Chondrocyte (in vitro differentiated cells): ENCODE results near the gene LTBP1. TPM values are rescaled to one million over a fixed set of nuclear protein-coding genes. Genes with fewer than 3 reads are reported as not detected.

Experiments
- DNase-seq: peaks from one replicate; pipeline ENCODE4 v3.0.0; 2021; ENCODE audit warnings: mixed read lengths, low spot score
- H3K27ac Mint-ChIP-seq: one replicate; pipeline ENCODE4 v1.8.0; 2021; ENCODE audit warnings: mild to moderate bottlenecking, moderate library complexity, mixed read lengths; ENCODE audit not compliant: unreplicated experiment
- H3K27me3 Mint-ChIP-seq: 2 replicates; pipeline ENCODE4 v1.8.0; 2021; ENCODE audit warnings: low read depth, mixed read lengths
- H3K36me3 Mint-ChIP-seq: 2 replicates; pipeline ENCODE4 v1.8.0; 2021; ENCODE audit warnings: low read depth, mixed read lengths
- H3K4me1 Mint-ChIP-seq: 2 replicates; pipeline ENCODE4 v1.8.0; 2021; ENCODE audit warnings: low read depth, mild to moderate bottlenecking, mixed read lengths
- H3K4me3 Mint-ChIP-seq: one replicate; pipeline ENCODE4 v1.8.0; 2021; ENCODE audit warnings: mild to moderate bottlenecking, moderate library complexity, mixed read lengths; ENCODE audit not compliant: unreplicated experiment
- H3K9me3 Mint-ChIP-seq: 2 replicates; pipeline ENCODE4 v1.8.0; 2021; ENCODE audit warnings: low read depth, mixed read lengths
- CTCF ChIP-seq: fragments of 200-600 bp; sonication (generic); IDR thresholded peaks from 2 replicates; pipeline ENCODE4 v1.5.0; 2021; ENCODE audit warnings: antibody characterized with exemption, mild to moderate bottlenecking, moderate library complexity
- total RNA-seq: library from RNA; stranded (reverse); gene quantifications from 3 replicates; pipeline ENCODE4 v1.2.1, GENCODE V29; 2021

Gene LTBP1
- total RNA-seq, 1 donor from 2014 or later: 398 TPM

GRCh38 chr2:33032245-33032644 is 85.5 kb downstream of the LTBP1 start:
- no peak for TF ChIP-seq CTCF
- peaks cover 48% of the 10 kb centered on the region for H3K4me1 Mint-ChIP-seq
- H3K27me3 Mint-ChIP-seq: no peaks in the 10 kb centered on the region
- no peak for DNase-seq
- H3K9me3 Mint-ChIP-seq: no peaks in the 10 kb centered on the region
- H3K4me3 Mint-ChIP-seq: no peak overlapping the region
- no peaks in the 10 kb centered on the region for H3K36me3 Mint-ChIP-seq
- no peak overlapping the region for H3K27ac Mint-ChIP-seq

DNA sequence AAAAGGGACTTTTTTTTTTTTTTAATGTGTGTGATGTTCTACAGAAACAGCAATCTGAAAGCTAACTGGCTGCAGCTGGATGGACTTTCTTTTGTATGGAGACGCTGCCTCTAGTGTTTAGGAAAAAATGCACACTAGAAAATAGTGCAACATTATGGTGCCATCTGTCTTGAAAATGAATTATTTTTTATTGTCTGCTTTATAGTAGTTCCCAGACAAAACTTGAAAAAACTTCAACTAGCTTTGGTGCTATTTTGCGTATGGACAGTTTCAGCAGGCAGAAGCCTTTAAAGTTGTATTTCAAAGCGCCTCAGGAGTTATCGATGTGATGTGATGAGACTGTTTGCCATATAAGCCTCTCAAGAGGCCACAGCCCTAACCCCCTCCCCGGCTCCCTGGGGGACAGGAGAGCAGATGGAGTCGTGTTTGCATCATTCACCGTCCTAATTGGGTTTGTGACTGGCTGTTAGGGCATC is 86.9 kb downstream of the LTBP1 start:
- peak overlapping the region; percentile 38 for H3K4me3 Mint-ChIP-seq
- peak; percentile 89 for TF ChIP-seq CTCF
- no peaks in the 10 kb centered on the region for H3K27me3 Mint-ChIP-seq
- no peak for DNase-seq
- H3K9me3 Mint-ChIP-seq: no peaks in the 10 kb centered on the region
- H3K4me1 Mint-ChIP-seq: peaks cover 50% of the 10 kb centered on the region
- no peaks in the 10 kb centered on the region for H3K36me3 Mint-ChIP-seq
- peak overlapping the region; percentile 60 for H3K27ac Mint-ChIP-seq

GRCh38 chr2:33034784-33035183 is 88.0 kb downstream of the LTBP1 start:
- Mint-ChIP-seq H3K27me3 (no peaks in the 10 kb centered on the region), H3K4me1 (peaks cover 38% of the 10 kb centered on the region), H3K4me3 (no peak overlapping the region), H3K27ac (peak overlapping the region; percentile 60), H3K9me3 (no peaks in the 10 kb centered on the region), H3K36me3 (peaks cover 2% of the 10 kb centered on the region)
- TF ChIP-seq CTCF: peak; percentile 86
- DNase-seq: no peak

DNA sequence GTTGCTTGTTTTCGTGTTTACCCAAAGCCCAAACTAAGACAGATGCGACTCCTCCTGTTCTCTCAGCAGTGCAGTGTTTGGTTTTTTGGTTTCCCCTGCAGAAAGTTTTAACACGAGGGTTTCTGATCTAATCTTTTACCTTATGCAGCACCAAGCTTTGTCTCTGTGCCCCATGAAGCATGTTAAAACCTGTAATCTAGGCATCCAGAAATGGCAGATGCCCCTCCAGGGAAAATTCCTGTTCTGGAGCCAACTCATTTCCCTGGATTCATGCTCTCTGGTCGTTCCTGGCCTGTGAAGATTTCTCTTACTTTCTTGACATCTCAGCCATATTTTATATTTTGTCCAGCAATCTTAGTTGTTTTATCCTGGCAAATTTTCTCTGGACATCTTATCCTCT is 91.5 kb downstream of the LTBP1 start:
- Mint-ChIP-seq H3K4me3 (no peak overlapping the region), H3K27me3 (no peaks in the 10 kb centered on the region), H3K9me3 (peaks cover 2% of the 10 kb centered on the region), H3K36me3 (peaks cover 2% of the 10 kb centered on the region), H3K4me1 (peaks cover 24% of the 10 kb centered on the region), H3K27ac (no peak overlapping the region)
- no peak for DNase-seq
- no peak for TF ChIP-seq CTCF

DNA sequence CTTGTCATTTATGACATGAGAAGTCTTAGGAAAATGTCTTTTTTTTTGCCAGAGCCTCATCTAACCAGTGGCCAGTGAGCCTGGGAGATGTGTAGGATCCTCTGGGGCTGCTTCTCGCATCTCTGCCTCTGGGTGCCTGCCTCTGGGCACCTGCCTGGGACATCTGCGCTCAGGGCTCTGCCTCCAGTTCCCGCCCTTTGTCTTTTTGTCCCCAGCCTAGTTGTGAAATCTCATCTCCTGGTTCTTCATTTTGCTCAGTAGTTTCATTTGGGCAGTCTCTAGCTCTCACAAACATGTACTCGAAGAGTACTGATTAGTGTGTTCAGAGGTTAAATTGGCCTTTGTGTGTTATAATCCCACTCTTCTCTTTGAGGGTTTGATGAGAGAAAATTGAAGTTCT is 92.0 kb downstream of the LTBP1 start:
- TF ChIP-seq CTCF: no peak
- Mint-ChIP-seq H3K4me3 (no peak overlapping the region), H3K27ac (no peak overlapping the region)

More for the DNA sequence above, 92.0 kb downstream of the LTBP1 start:
- no peak for DNase-seq
- H3K36me3 Mint-ChIP-seq: peaks cover 3% of the 10 kb centered on the region
- H3K4me1 Mint-ChIP-seq: peaks cover 18% of the 10 kb centered on the region
- H3K9me3 Mint-ChIP-seq: peaks cover 2% of the 10 kb centered on the region
- no peaks in the 10 kb centered on the region for H3K27me3 Mint-ChIP-seq
